Measurements from ENCODE around the gene INHBC.
A peak's percentile ranks its signal among the peaks of the same experiment; 100 is the strongest.

INHBC gene

GRCh38 chr12:57467915-57468314, 33.3 kb downstream of the INHBC start:
- CTCF ChIA-PET: interaction anchor here (0.9 to 1.2 kb wide), 2 partner anchors 9 to 13 kb away, joined by 3 to 5 read pairs; partner anchors contain the start of gene INHBE
- Histone ChIP-seq H3K36me3 (ENCODE audit: control insufficient read depth in 2 of 2, insufficient read depth in 1 of 2, low read length in 2 of 2) (no peaks in the 10 kb centered on the region), H3K27ac (ENCODE audit: extremely low read depth, low read depth, low read length) (no peak overlapping the region), H3K4me3 (ENCODE audit: low read depth, low read length) (no peak overlapping the region), H3K9me3 (ENCODE audit: control insufficient read depth, insufficient read depth, low read depth, low read length) (no peaks in the 10 kb centered on the region), H3K4me1 (ENCODE audit: control insufficient read depth, insufficient read depth, low read length) (no peaks in the 10 kb centered on the region)
- POLR2A ChIA-PET: no interaction called here
- TF ChIP-seq ZNF19 (tag by site-specific recombination; IDR thresholded peaks at IDR 0.05; ENCODE audit: low read depth): no peak
- peak; percentile 44; the same call in 1 of the 2 replicates for TF ChIP-seq ZIC2 (tag by site-specific recombination; IDR thresholded peaks at IDR 0.05)
- TF ChIP-seq ZNF211 (tag by site-specific recombination; IDR thresholded peaks at IDR 0.05; ENCODE audit: low read depth): no peak

GRCh38 chr12:57469296-57470164, 34.9 kb downstream of the INHBC start:
- H3K27ac ChIP-seq (ENCODE audit: extremely low read depth, low read depth, low read length): no peak overlapping the region
- TF ChIP-seq KLF8 (tag by site-specific recombination; IDR thresholded peaks at IDR 0.05): no peak
- TF ChIP-seq ZNF335 (tag by site-specific recombination; conservative IDR thresholded peaks at IDR 0.05): peak; percentile 30
- no peaks in the 10 kb centered on the region for H3K4me1 ChIP-seq (ENCODE audit: control insufficient read depth, insufficient read depth, low read length)
- H3K36me3 ChIP-seq (ENCODE audit: control insufficient read depth in 2 of 2, insufficient read depth in 1 of 2, low read length in 2 of 2): no peaks in the 10 kb centered on the region
- POLR2A ChIA-PET: no interaction called here
- CTCF ChIA-PET: interaction anchor here (0.7 to 1.3 kb wide), 5 partner anchors 11 to 140 kb away, joined by 3 to 9 read pairs (median 5); partner anchors contain the start of gene GLI1
- no peak overlapping the region for H3K4me3 ChIP-seq (ENCODE audit: low read depth, low read length)
- no peaks in the 10 kb centered on the region for H3K9me3 ChIP-seq (ENCODE audit: control insufficient read depth, insufficient read depth, low read depth, low read length)

GRCh38 chr12:57470286-57470969, 35.8 kb downstream of the INHBC start:
- Histone ChIP-seq H3K4me1 (ENCODE audit: control insufficient read depth, insufficient read depth, low read length) (no peaks in the 10 kb centered on the region), H3K36me3 (ENCODE audit: control insufficient read depth in 2 of 2, insufficient read depth in 1 of 2, low read length in 2 of 2) (no peaks in the 10 kb centered on the region), H3K27ac (ENCODE audit: extremely low read depth, low read depth, low read length) (no peak overlapping the region), H3K4me3 (ENCODE audit: low read depth, low read length) (no peak overlapping the region), H3K9me3 (ENCODE audit: control insufficient read depth, insufficient read depth, low read depth, low read length) (no peaks in the 10 kb centered on the region)
- ChIA-PET CTCF (interaction anchor here (1.2 kb wide), 2 partner anchors 12 to 139 kb away, joined by 3 to 6 read pairs; partner anchors contain the start of gene GLI1), POLR2A (no interaction called here)
- no peak for TF ChIP-seq REPIN1 (tag by site-specific recombination; IDR thresholded peaks at IDR 0.05; ENCODE audit: low read depth)
- TF ChIP-seq HOXD13 (CRISPR knock-in tag; IDR thresholded peaks at IDR 0.05; ENCODE audit: borderline replicate concordance): no peak
- 0 out of 2 replicates have a peak, but pooled peaks have one; percentile 15 for TF ChIP-seq PRDM10 (tag by site-specific recombination; IDR thresholded peaks at IDR 0.05)
- no peak for TF ChIP-seq ZNF660 (tag by site-specific recombination; IDR thresholded peaks at IDR 0.05)
- no peak for TF ChIP-seq ZNF549 (tag by site-specific recombination; IDR thresholded peaks at IDR 0.05)
- TF ChIP-seq ATF2 (tag by site-specific recombination; IDR thresholded peaks at IDR 0.05; ENCODE audit: low read depth): no peak
- no peak for TF ChIP-seq KLF17 (tag by site-specific recombination; IDR thresholded peaks at IDR 0.05)
- TF ChIP-seq KLF1 (tag by site-specific recombination; IDR thresholded peaks at IDR 0.05): no peak
